GM12864 (cell line): Measurements from ENCODE around the gene MICALL1.
"Not testable (repeated sequence)": the region's sequence is repeated elsewhere in the genome, so short reads cannot be mapped to it uniquely, and the experiment has no call there.

Experiments
- DNase-seq: peaks from one replicate; pipeline ENCODE4 v3.0.0-alpha.2; 2011; ENCODE audit warnings: low read depth
- H3K4me3 ChIP-seq: 2 replicates; pipeline ENCODE4 v1.5.1; 2011; ENCODE audit warnings: mild to moderate bottlenecking, low read depth, low read length, control low read depth
- CTCF ChIP-seq: IDR thresholded peaks from 2 replicates; pipeline ENCODE4 v1.5.1; 2011; ENCODE audit warnings: low read depth, mild to moderate bottlenecking, moderate library complexity, low read length, control low read depth, inconsistent platforms; ENCODE audit errors: missing control alignments

The MICALL1 gene

GRCh38 chr22:37933711-37934376, 27.7 kb downstream of the MICALL1 start:
- TF ChIP-seq CTCF: peak; percentile 97
- peak; percentile 40 for DNase-seq
- no peak overlapping the region for H3K4me3 ChIP-seq

- H3K4me3 ChIP-seq: no peak overlapping the region
- DNase-seq: no peak
Measured at GRCh38 chr22:37940698-37941376, 34.7 kb downstream of the MICALL1 start.

GRCh38 chr22:37942133-37942532, 36.0 kb downstream of the MICALL1 start:
- TF ChIP-seq CTCF: no peak
- H3K4me3 ChIP-seq: no peak overlapping the region
- no peak for DNase-seq

More at GRCh38 chr22:37940698-37941376, 34.7 kb downstream of the MICALL1 start:
- TF ChIP-seq CTCF: no peak

- no peak for DNase-seq
- no peak overlapping the region for H3K4me3 ChIP-seq
- TF ChIP-seq CTCF: no peak
Measured at GRCh38 chr22:37943136-37943824, 37.2 kb downstream of the MICALL1 start.

- no peak for DNase-seq
- no peak overlapping the region for H3K4me3 ChIP-seq
- TF ChIP-seq CTCF: no peak
Measured at GRCh38 chr22:37943825-37944198, 37.7 kb downstream of the MICALL1 start.

GRCh38 chr22:37944423-37944822, 38.3 kb downstream of the MICALL1 start:
- not testable (repeated sequence) for DNase-seq, H3K4me3 ChIP-seq

- not testable (repeated sequence) for DNase-seq
Measured at GRCh38 chr22:37947142-37947795, 41.2 kb downstream of the MICALL1 start.

More at GRCh38 chr22:37947142-37947795, 41.2 kb downstream of the MICALL1 start:
- H3K4me3 ChIP-seq: not testable (repeated sequence)
